A673 (cell line): ENCODE measurements around the gene TIAM1.

ENCODE experiments used
- CTCF ChIP-seq: fragments of 300-800, 200-600 bp; sonication (generic); conservative IDR thresholded peaks from 2 replicates; pipeline ENCODE4 v1.5.1; 2017; ENCODE audit warnings: low read depth, mild to moderate bottlenecking, antibody characterized with exemption, low read length, moderate library complexity, mixed read lengths
- EZH2 ChIP-seq: fragments of 200-600 bp; sonication (generic); IDR thresholded peaks from 2 replicates; pipeline ENCODE4 v1.6.1; 2017; ENCODE audit warnings: borderline replicate concordance, low read depth, mild to moderate bottlenecking, mixed read lengths, antibody characterized with exemption, low read length; ENCODE audit not compliant: poor library complexity, severe bottlenecking

DNA sequence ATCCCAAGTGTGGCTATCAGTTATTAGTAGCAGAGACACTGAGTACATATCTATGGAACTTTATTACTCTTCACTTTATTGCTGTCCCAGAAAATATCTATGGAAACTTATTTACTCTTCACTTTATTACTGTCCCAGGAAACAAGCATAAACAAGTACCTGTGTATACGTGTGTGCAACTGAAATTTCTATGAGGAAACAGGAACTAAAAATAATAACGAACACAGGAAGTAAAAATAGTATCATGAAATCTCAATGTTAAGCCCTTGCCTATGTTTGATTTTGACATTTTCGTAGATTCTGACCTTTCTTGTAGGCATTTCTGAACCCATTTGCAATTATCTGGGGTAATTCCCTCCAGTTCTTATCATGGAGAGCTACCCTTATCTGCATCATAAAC, 240.9 kb downstream of the TIAM1 start:
- no peak for TF ChIP-seq CTCF
- no peak for TF ChIP-seq EZH2
